Nephron (organoid): ENCODE measurements around the gene ZNF432.

Source experiments
- H3K27ac Mint-ChIP-seq, 3 experiments: 2 replicates each; pipeline ENCODE4 v1.8.0; 2020; ENCODE audit warnings: mixed read lengths in 3 of 3, mild to moderate bottlenecking in 2 of 3, moderate library complexity in 1 of 3
- H3K27me3 Mint-ChIP-seq: 2 replicates; pipeline ENCODE4 v1.8.0; 2021; ENCODE audit warnings: low read depth, mild to moderate bottlenecking, moderate library complexity, mixed read lengths
- H3K36me3 Mint-ChIP-seq: 2 replicates; pipeline ENCODE4 v1.8.0; 2020; ENCODE audit warnings: low read depth, mixed read lengths
- H3K4me1 Mint-ChIP-seq: 2 replicates; pipeline ENCODE4 v1.8.0; 2020; ENCODE audit warnings: mixed read lengths
- H3K4me3 Mint-ChIP-seq, 3 experiments: 2 replicates each; pipeline ENCODE4 v1.8.0; 2020; ENCODE audit warnings: mild to moderate bottlenecking in 3 of 3, mixed read lengths in 3 of 3, moderate library complexity in 2 of 3
- H3K9me3 Mint-ChIP-seq: 2 replicates; pipeline ENCODE4 v1.8.0; 2020; ENCODE audit warnings: mixed read lengths
- TF ChIP-seq, protein P1 (sequence below), 3 experiments: fragments of 200-600 bp; sonication (generic); IDR thresholded peaks; one replicate each; pipeline ENCODE4 v1.5.0; 2021; ENCODE audit warnings: antibody characterized with exemption in 3 of 3; ENCODE audit not compliant: unreplicated experiment in 3 of 3

The ZNF432 gene

DNA sequence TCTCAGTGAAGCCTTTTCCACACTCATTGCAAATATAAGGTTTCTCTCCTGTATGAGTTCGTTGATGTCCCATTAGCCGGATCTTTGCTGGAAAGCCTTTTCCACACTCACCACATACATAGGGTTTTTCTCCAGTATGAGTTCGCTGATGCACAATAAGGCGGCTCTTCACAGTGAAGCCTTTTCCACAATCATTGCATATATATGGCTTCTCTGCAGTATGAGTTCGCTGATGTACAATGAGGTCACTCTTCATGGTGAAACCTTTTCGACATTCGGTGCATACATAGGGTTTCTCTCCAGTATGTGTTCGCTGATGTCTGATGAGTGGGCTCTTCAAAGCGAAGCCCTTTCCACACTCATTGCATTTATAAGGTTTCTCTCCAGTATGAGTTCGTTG, 55.2 kb downstream of the ZNF432 start:
- H3K9me3 Mint-ChIP-seq = peaks cover 85% of the 10 kb centered on the region
- no peaks in the 10 kb centered on the region for H3K27me3 Mint-ChIP-seq
- TF ChIP-seq, protein P1, sequence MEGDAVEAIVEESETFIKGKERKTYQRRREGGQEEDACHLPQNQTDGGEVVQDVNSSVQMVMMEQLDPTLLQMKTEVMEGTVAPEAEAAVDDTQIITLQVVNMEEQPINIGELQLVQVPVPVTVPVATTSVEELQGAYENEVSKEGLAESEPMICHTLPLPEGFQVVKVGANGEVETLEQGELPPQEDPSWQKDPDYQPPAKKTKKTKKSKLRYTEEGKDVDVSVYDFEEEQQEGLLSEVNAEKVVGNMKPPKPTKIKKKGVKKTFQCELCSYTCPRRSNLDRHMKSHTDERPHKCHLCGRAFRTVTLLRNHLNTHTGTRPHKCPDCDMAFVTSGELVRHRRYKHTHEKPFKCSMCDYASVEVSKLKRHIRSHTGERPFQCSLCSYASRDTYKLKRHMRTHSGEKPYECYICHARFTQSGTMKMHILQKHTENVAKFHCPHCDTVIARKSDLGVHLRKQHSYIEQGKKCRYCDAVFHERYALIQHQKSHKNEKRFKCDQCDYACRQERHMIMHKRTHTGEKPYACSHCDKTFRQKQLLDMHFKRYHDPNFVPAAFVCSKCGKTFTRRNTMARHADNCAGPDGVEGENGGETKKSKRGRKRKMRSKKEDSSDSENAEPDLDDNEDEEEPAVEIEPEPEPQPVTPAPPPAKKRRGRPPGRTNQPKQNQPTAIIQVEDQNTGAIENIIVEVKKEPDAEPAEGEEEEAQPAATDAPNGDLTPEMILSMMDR (IDR thresholded peaks at IDR 0.05; ENCODE audit: unreplicated experiment in 3 of 3) = no peak
- no peaks in the 10 kb centered on the region for H3K4me1 Mint-ChIP-seq
- peaks cover 95% of the 10 kb centered on the region for H3K36me3 Mint-ChIP-seq
- H3K4me3 Mint-ChIP-seq = no peak overlapping the region
- H3K27ac Mint-ChIP-seq = no peak overlapping the region

DNA sequence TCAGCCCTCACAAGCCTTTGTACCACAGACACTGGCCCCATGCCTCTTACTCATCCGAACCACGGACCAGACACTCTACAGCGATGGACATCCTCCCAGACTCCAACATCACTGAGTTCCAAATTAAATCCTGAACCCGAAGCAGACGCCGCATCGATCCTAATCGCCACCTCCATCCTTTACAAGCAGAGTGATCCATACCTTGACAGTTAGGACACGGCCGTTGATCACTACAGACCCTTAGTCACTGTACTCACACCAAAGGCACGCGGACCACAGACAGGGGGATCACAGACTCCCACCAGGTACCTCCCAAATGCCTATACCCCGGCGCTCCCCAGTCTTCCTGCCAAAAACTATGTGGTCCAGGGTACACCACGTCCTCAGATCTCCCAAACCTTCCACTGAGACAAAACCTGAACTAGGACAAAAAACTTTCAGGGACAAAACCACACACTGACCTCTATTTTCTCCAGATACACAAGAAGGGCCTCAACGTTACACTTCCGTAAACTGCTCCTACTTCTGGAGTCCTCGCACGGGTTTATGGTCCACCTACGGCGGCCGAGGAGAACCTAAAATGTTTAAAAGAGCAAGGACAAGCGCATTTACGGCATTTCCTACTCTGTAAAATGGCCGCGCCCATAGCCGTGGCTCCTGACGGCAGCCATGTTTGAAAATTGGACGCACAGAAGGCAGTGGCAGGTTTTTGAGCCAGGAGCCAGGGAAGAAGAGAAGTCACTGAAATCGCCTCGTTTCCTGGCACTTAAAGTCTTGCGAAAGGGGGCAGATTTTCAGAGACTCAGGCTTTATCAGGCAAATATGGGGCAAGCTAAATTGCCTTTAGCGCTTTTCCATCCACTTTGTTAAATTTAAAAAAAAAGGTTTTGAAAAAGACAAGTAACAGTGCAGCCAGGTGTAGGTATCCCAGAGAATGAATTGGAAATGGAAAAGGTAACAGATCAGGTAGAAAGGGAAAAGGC, 62.0 kb downstream of the ZNF432 start, which contains the start of gene ZNF350:
ZNF350 (minus strand) TSS at position 532 of the 983 bp plus-strand sequence. CDS start 12,480 bp downstream, outside the sequence.
- peaks cover 74% of the 10 kb centered on the region for H3K36me3 Mint-ChIP-seq
- peak within 1 kb of the TSS; percentile 48 to 88 (median 84) for H3K27ac Mint-ChIP-seq
- no peaks in the 10 kb centered on the region for H3K27me3 Mint-ChIP-seq
- TF ChIP-seq, protein P1 (IDR thresholded peaks at IDR 0.05; ENCODE audit: unreplicated experiment in 3 of 3) = no peak
- peaks cover 65% of the 10 kb centered on the region for H3K9me3 Mint-ChIP-seq
- H3K4me1 Mint-ChIP-seq = peaks cover 7% of the 10 kb centered on the region
- peak within 1 kb of the TSS; percentile 95 to 96 (median 95) for H3K4me3 Mint-ChIP-seq

DNA sequence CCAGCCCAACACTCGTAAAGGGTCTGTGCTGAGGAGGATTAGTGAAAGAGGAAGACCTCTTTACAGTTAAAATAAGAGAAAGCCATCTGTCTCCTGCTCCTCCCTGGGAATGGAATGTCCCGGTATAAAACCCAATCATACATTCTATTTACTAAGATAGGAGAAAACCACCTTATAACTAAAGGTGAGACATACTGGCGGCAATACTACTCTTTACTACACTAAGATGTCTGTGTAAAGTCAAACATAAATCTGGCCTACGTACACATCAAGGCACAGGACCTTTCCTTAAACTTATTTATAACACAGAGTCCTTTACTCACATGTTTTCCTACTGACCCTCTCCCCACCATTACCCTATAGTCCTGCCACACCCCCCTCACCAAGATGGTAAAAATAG, 65.3 kb downstream of the ZNF432 start:
- H3K9me3 Mint-ChIP-seq = peaks cover 73% of the 10 kb centered on the region

More for the DNA sequence above, 65.3 kb downstream of the ZNF432 start:
- Mint-ChIP-seq H3K27ac (no peak overlapping the region), H3K36me3 (peaks cover 79% of the 10 kb centered on the region), H3K4me1 (peaks cover 7% of the 10 kb centered on the region), H3K27me3 (peaks cover 4% of the 10 kb centered on the region), H3K4me3 (peak overlapping the region in 2 of 3 experiments; percentile 37 to 50)
- TF ChIP-seq, protein P1 (IDR thresholded peaks at IDR 0.05; ENCODE audit: unreplicated experiment in 3 of 3) = no peak
